Astrocyte of the spinal cord (primary cell): Measurements from ENCODE around the gene GATA6.

Source experiments
- DNase-seq: peaks from one replicate; pipeline ENCODE4 v3.0.0; 2011; ENCODE audit warnings: low read depth, low spot score
- H3K4me3 ChIP-seq: 2 replicates; pipeline ENCODE4 v1.5.1; 2011; ENCODE audit warnings: low read depth, mild to moderate bottlenecking, low read length, moderate library complexity
- CTCF ChIP-seq: IDR thresholded peaks from 2 replicates; pipeline ENCODE4 v1.5.1; 2012; ENCODE audit warnings: low read depth, mild to moderate bottlenecking, low read length, inconsistent platforms
- in situ Hi-C: cut with HindIII; loops from 2 replicates; pipeline ENCODE4 v1.10.0; 2017; ENCODE audit warnings: low sequenced_read_pairs

The GATA6 gene

GRCh38 chr18:22173928-22174301 is 4.5 kb downstream of the GATA6 start:
- DNase-seq: no peak
- H3K4me3 ChIP-seq: peak overlapping the region; percentile 50
- in situ Hi-C loops: no loop called here
- no peak for TF ChIP-seq CTCF

DNA sequence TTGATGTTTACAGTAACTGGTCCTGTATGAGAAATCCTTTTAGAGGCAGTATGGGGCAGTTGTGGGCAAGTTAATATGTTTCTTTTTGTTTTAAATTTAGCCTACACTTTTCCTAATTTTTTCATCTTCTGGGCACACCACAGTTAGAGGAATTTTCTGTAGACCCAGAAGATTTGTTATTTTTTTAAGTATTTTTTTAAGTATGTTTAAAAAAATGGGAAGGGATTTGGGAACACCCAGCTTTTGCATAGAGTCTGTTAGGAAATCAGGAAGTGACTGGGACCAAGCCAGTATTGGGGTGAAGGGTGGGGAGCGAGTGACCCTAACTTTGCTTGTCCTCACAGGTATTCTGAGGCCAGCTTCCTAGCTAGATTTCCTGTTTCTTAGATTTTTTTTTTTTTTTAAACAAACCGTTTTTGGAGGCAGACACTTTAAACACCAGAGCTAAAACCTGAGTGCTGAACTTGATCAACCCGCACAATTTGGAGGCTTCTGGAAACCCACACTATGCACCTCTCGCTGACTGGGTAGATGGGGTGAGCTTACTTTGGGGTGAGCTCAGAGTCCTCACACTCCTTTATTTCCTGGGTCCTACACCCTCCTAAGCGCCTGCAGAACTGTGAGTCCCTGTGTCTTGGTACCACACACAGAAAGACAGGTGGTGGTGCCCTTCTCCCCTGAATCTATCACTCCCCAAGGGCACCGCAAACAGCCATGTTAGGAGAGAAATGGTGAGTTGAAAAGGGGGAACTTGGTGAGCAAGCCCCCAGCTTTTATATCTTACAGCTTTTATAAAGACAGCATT is 5.2 kb downstream of the GATA6 start:
- no peak for DNase-seq
- in situ Hi-C loops: no loop called here
- H3K4me3 ChIP-seq: peak overlapping the region; percentile 50
- no peak for TF ChIP-seq CTCF

DNA sequence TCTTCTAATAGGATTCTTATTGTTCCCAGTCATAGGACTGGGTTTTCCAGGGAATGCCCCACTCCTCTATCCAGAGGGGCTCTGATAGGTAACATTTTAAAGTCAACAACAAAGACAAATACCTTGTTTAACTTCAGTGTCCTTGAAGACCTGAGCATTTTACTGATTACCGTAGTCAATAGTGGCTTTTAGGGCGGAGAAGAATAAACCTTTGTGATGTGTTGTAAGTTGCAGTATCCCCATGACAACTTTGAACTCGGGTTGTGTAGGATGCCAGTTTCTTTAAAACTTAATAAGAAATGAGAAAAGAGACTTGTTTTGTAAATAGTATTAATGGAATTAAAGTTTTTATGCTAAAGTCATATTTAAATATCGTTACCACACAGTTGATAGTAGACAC is 6.0 kb downstream of the GATA6 start:
- no peak overlapping the region for H3K4me3 ChIP-seq
- no peak for TF ChIP-seq CTCF
- in situ Hi-C loops: no loop called here
- DNase-seq: no peak

GRCh38 chr18:22176420-22177326 is 7.3 kb downstream of the GATA6 start:
- peak overlapping the region; percentile 10 for H3K4me3 ChIP-seq
- in situ Hi-C loops: no loop called here

DNA sequence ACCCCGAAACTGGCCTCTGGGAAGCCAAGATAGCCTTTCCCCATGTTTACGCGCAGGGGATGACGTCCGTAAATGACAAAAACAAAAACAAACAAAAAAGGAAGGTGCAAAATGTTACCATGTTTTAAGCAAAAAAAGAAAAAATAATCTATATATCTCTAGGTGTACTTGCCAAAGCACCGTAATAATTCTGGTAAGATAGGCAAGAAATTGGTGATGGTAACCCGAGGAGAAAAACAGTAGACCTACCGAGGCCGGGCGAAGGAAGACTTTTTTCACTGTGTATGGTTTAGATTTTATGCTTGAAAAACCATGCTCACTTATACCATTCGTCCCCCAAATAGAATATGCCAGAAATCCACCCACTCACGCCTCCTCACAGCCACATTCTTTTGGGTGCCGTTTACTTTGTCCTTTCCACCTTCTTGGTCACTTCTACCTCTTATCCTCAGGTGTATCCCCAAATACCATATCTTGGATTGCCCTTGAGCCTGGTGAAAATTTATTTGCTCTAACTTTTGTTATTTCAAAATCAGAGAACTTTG is 8.0 kb downstream of the GATA6 start:
- in situ Hi-C loops: no loop called here
- TF ChIP-seq CTCF: no peak
- no peak overlapping the region for H3K4me3 ChIP-seq
- no peak for DNase-seq

More at GRCh38 chr18:22176420-22177326, 7.3 kb downstream of the GATA6 start:
- TF ChIP-seq CTCF: no peak
- DNase-seq: no peak

DNA sequence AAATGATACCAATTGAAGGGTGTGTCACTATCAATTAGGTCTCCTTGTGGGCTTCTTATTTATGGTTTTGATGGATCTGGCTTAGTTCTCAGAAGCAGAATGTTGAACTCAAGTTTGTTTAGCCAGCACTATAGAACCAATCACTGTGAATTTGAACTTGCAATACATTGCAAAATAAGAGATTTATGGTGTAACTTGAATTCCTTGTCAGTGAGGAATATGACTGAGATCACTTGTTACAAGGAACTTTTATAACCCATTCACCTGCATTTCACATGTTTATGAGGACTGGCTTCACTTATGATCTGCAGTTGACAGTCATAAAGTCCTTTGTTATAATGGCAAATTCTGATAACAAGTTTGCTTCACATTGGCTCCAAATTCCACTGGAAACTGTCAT is 9.8 kb downstream of the GATA6 start:
- no peak for DNase-seq
- no peak overlapping the region for H3K4me3 ChIP-seq
- TF ChIP-seq CTCF: no peak
- in situ Hi-C loops: no loop called here
